ENCODE data around the gene RAB20. TPM values are rescaled to one million over a fixed set of nuclear protein-coding genes. Genes with fewer than 3 reads are reported as not detected.

The RAB20 gene
- total and polyA plus RNA-seq, 2 experiments from 2014 or later: 2.7 to 6.4 TPM

GRCh38 chr13:110475550-110476219 is 85.8 kb downstream of the RAB20 start:
- H3F3A ChIP-seq (ENCODE audit: insufficient read depth): no peaks in the 10 kb centered on the region
- peaks cover 8% of the 10 kb centered on the region; the same call in 1 of the 2 replicates for H3K36me3 ChIP-seq (ENCODE audit: low read depth)
- H3K9me2 ChIP-seq (ENCODE audit: insufficient read depth): no peaks in the 10 kb centered on the region
- H3K27ac ChIP-seq: no peak overlapping the region
- no peaks in the 10 kb centered on the region for H3K4me1 ChIP-seq (ENCODE audit: insufficient read depth)
- WGBS, 2 experiments (ENCODE audit: low coverage in 1 of 2, low lambda C conversion rate in 2 of 2, missing lambda C conversion rate in 2 of 2): 90 to 94% methylated on average over 18 of the region's 18 CpGs
- H3K27me3 ChIP-seq (replicated peaks; ENCODE audit: insufficient read depth): no peaks in the 10 kb centered on the region
- H3K4me3 ChIP-seq: no peak overlapping the region
- in situ Hi-C loops (cut with MboI): no loop called here
- H3K4me2 ChIP-seq (ENCODE audit: unreplicated experiment): no peak overlapping the region
- H3K79me2 ChIP-seq (ENCODE audit: insufficient read depth): no peaks in the 10 kb centered on the region
- H3K9ac ChIP-seq: no peak overlapping the region
- H3K9me3 ChIP-seq (ENCODE audit: low read depth): no peaks in the 10 kb centered on the region
- TF ChIP-seq EZH2phosphoT487 (IDR thresholded peaks at IDR 0.05; ENCODE audit: insufficient read depth, low read depth): no peak
- TF ChIP-seq EZH2 (IDR thresholded peaks at IDR 0.05; ENCODE audit: insufficient read depth, poor library complexity, severe bottlenecking): no peak
- H2AFZ ChIP-seq: no peak overlapping the region
- no peak for DNase-seq
- H4K20me1 ChIP-seq (ENCODE audit: insufficient read depth): no peaks in the 10 kb centered on the region

- H3F3A ChIP-seq (ENCODE audit: insufficient read depth): no peaks in the 10 kb centered on the region
- WGBS, 2 experiments (ENCODE audit: low coverage in 1 of 2, low lambda C conversion rate in 2 of 2, missing lambda C conversion rate in 2 of 2): 90 to 93% methylated on average over 9 of the region's 9 CpGs
- H3K27me3 ChIP-seq (replicated peaks; ENCODE audit: insufficient read depth): no peaks in the 10 kb centered on the region
- H3K4me2 ChIP-seq (ENCODE audit: unreplicated experiment): no peak overlapping the region
- peaks cover 9% of the 10 kb centered on the region; the same call in 1 of the 2 replicates for H3K36me3 ChIP-seq (ENCODE audit: low read depth)
- H3K9me2 ChIP-seq (ENCODE audit: insufficient read depth): no peaks in the 10 kb centered on the region
- H3K4me1 ChIP-seq (ENCODE audit: insufficient read depth): no peaks in the 10 kb centered on the region
- H3K9ac ChIP-seq: no peak overlapping the region
- H4K20me1 ChIP-seq (ENCODE audit: insufficient read depth): no peaks in the 10 kb centered on the region
- no peak for TF ChIP-seq EZH2 (IDR thresholded peaks at IDR 0.05; ENCODE audit: insufficient read depth, poor library complexity, severe bottlenecking)
- no peak for TF ChIP-seq EZH2phosphoT487 (IDR thresholded peaks at IDR 0.05; ENCODE audit: insufficient read depth, low read depth)
- DNase-seq: no peak
- H3K79me2 ChIP-seq (ENCODE audit: insufficient read depth): no peaks in the 10 kb centered on the region
- H3K9me3 ChIP-seq (ENCODE audit: low read depth): no peaks in the 10 kb centered on the region
- H3K27ac ChIP-seq: no peak overlapping the region
- H3K4me3 ChIP-seq: no peak overlapping the region
- no peak overlapping the region for H2AFZ ChIP-seq
- in situ Hi-C loops (cut with MboI): no loop called here
Measured at GRCh38 chr13:110475117-110475516, 86.4 kb downstream of the RAB20 start.

GRCh38 chr13:110474713-110475112 is 86.8 kb downstream of the RAB20 start:
- Histone ChIP-seq H3K4me2 (ENCODE audit: unreplicated experiment) (no peak overlapping the region), H3K9me2 (ENCODE audit: insufficient read depth) (no peaks in the 10 kb centered on the region), H3K9ac (no peak overlapping the region), H3K79me2 (ENCODE audit: insufficient read depth) (no peaks in the 10 kb centered on the region), H3K4me3 (no peak overlapping the region), H3F3A (ENCODE audit: insufficient read depth) (no peaks in the 10 kb centered on the region), H3K36me3 (ENCODE audit: low read depth) (peaks cover 9% of the 10 kb centered on the region; the same call in 1 of the 2 replicates), H3K27ac (no peak overlapping the region), H3K27me3 (replicated peaks; ENCODE audit: insufficient read depth) (no peaks in the 10 kb centered on the region), H3K4me1 (ENCODE audit: insufficient read depth) (no peaks in the 10 kb centered on the region), H4K20me1 (ENCODE audit: insufficient read depth) (no peaks in the 10 kb centered on the region), H3K9me3 (ENCODE audit: low read depth) (no peaks in the 10 kb centered on the region), H2AFZ (no peak overlapping the region)
- 88 to 90% methylated on average over 20 to 21 of the region's 21 CpGs for WGBS, 2 experiments (ENCODE audit: low coverage in 1 of 2, low lambda C conversion rate in 2 of 2, missing lambda C conversion rate in 2 of 2)
- DNase-seq: no peak
- TF ChIP-seq EZH2 (IDR thresholded peaks at IDR 0.05; ENCODE audit: insufficient read depth, poor library complexity, severe bottlenecking): no peak
- no peak for TF ChIP-seq EZH2phosphoT487 (IDR thresholded peaks at IDR 0.05; ENCODE audit: insufficient read depth, low read depth)
- in situ Hi-C loops (cut with MboI): no loop called here

Other genes with a start within 250 kb of the RAB20 start
- gene NAXD, start 53.8 kb upstream of the RAB20 start, total RNA-seq (2014; rRNA removed; shearing (Covaris generic)): 23.5 and 34.0 TPM in 2 replicates
- gene NAXD, start 53.8 kb upstream of the RAB20 start, polyA plus RNA-seq (2016; fragmentation: Nextera tagmentation; extraction: Ambion mirVana): 26.9 and 28.1 TPM in 2 replicates
- gene CARS2, start 144.4 kb upstream of the RAB20 start, total RNA-seq (2014; rRNA removed; shearing (Covaris generic)): 74.1 and 75.7 TPM in 2 replicates
- 88.6 and 96.7 TPM in 2 replicates for gene CARS2, start 144.4 kb upstream of the RAB20 start, polyA plus RNA-seq (2016; fragmentation: Nextera tagmentation; extraction: Ambion mirVana)
- 7.2 and 8.2 TPM in 2 replicates for gene ING1, start 152.0 kb upstream of the RAB20 start, total RNA-seq (2014; rRNA removed; shearing (Covaris generic))
- 6.5 and 7.2 TPM in 2 replicates for gene ING1, start 152.0 kb upstream of the RAB20 start, polyA plus RNA-seq (2016; fragmentation: Nextera tagmentation; extraction: Ambion mirVana)